Activated CD8-positive, alpha-beta memory T cell treated with anti-CD3 and anti-CD28 coated beads for 24 hours (primary cell): ENCODE measurements around the gene PRR35.

Source experiments
- DNase-seq: peaks from one replicate; pipeline ENCODE4 v3.0.0-alpha.2; 2020

Gene PRR35

GRCh38 chr16:549544-550263 lies 10.5 kb upstream of the PRR35 start:
- no peak for DNase-seq

GRCh38 chr16:551210-551609 lies 9.0 kb upstream of the PRR35 start:
- no peak for DNase-seq

GRCh38 chr16:552171-552570 lies 8.0 kb upstream of the PRR35 start:
- no peak for DNase-seq

GRCh38 chr16:553601-554296 lies 6.4 kb upstream of the PRR35 start:
- DNase-seq = no peak

- no peak for DNase-seq
These were observed 5.9 kb upstream of the PRR35 start for GRCh38 chr16:554297-554621.

GRCh38 chr16:554640-555365 lies 5.4 kb upstream of the PRR35 start:
- DNase-seq = no peak

- DNase-seq = no peak
These were observed 4.4 kb upstream of the PRR35 start for GRCh38 chr16:555528-556473.

GRCh38 chr16:556474-557173 lies 3.6 kb upstream of the PRR35 start:
- DNase-seq = no peak

- no peak for DNase-seq
These were observed 2.5 kb upstream of the PRR35 start for GRCh38 chr16:557463-558297.

GRCh38 chr16:558298-559020 lies 1.7 kb upstream of the PRR35 start:
- no peak for DNase-seq

GRCh38 chr16:559021-559380 lies 1.2 kb upstream of the PRR35 start:
- no peak for DNase-seq

- no peak for DNase-seq
These were observed 587 bp upstream of the PRR35 start for GRCh38 chr16:559411-560203.

- DNase-seq = no peak
These were observed 663 bp downstream of the PRR35 start for GRCh38 chr16:560701-561412.

- no peak for DNase-seq
These were observed 1.2 kb downstream of the PRR35 start for GRCh38 chr16:561413-561794.

GRCh38 chr16:561957-562938 lies 2.1 kb downstream of the PRR35 start:
- DNase-seq = no peak

GRCh38 chr16:563072-563644 lies 3.0 kb downstream of the PRR35 start:
- no peak for DNase-seq

- no peak for DNase-seq
These were observed 4.7 kb downstream of the PRR35 start for GRCh38 chr16:564690-565418.
